Stimulated activated CD8-positive, alpha-beta memory T cell treated with anti-CD3 and anti-CD28 coated beads, Interleukin-7, amount 100 ng/mL, for 1 hour (primary cell): ENCODE results near the gene ZHX3.
A peak's percentile ranks its signal among the peaks of the same experiment; 100 is the strongest.
"Not testable (repeated sequence)": the region's sequence is repeated elsewhere in the genome, so short reads cannot be mapped to it uniquely, and the experiment has no call there.

ENCODE experiments used
- DNase-seq, 2 donors: peaks; one replicate each; pipeline ENCODE4 v3.0.0-alpha.2; 2020; ENCODE audit warnings: low read depth in 2 of 2

The ZHX3 gene

GRCh38 chr20:41135888-41136679 is 181.4 kb downstream of the ZHX3 start:
- no peak for DNase-seq

GRCh38 chr20:41135187-41135887 is 182.2 kb downstream of the ZHX3 start:
- peak; percentile 44 to 50 for DNase-seq

- DNase-seq: no peak
Observed at GRCh38 chr20:41134362-41135186, 183.0 kb downstream of the ZHX3 start.

GRCh38 chr20:41133709-41134361 is 183.7 kb downstream of the ZHX3 start:
- DNase-seq: no peak

GRCh38 chr20:41132388-41132775 is 185.1 kb downstream of the ZHX3 start:
- DNase-seq: not testable (repeated sequence)

GRCh38 chr20:41131594-41132387 is 185.7 kb downstream of the ZHX3 start:
- DNase-seq: no peak
